Osteoblast (primary cell): ENCODE results near the gene IL11RA. TPM values are rescaled to one million over a fixed set of nuclear protein-coding genes. Genes with fewer than 3 reads are reported as not detected.

Experiments used
- DNase-seq: peaks from one replicate; pipeline ENCODE4 v3.0.0; 2011; ENCODE audit warnings: low spot score, mixed read lengths; ENCODE audit not compliant: insufficient read length; ENCODE audit errors: missing footprints
- H2AFZ ChIP-seq: 2 replicates; pipeline ENCODE4 v1.6.0; 2011; ENCODE audit warnings: mild to moderate bottlenecking, low read length
- H3K27ac ChIP-seq: 2 replicates; pipeline ENCODE4 v1.5.1; 2011; ENCODE audit warnings: mild to moderate bottlenecking, low read depth, low read length, moderate library complexity
- H3K27me3 ChIP-seq: 2 replicates; pipeline ENCODE4 v1.6.0; 2012; ENCODE audit warnings: mild to moderate bottlenecking, control low read depth, inconsistent platforms, low read length, moderate library complexity; ENCODE audit not compliant: insufficient read depth
- H3K36me3 ChIP-seq: 2 replicates; pipeline ENCODE4 v1.5.1; 2011; ENCODE audit warnings: mild to moderate bottlenecking, low read length, control low read depth, moderate library complexity; ENCODE audit not compliant: insufficient read depth
- H3K4me1 ChIP-seq: 2 replicates; pipeline ENCODE4 v1.5.1; 2011; ENCODE audit warnings: mild to moderate bottlenecking, low read length, control low read depth, moderate library complexity; ENCODE audit not compliant: insufficient read depth
- H3K4me2 ChIP-seq: 2 replicates; pipeline ENCODE4 v1.6.0; 2011; ENCODE audit warnings: mild to moderate bottlenecking, low read length; ENCODE audit not compliant: insufficient read depth
- H3K4me3 ChIP-seq: fragments of 200-600 bp; sonication (generic); 3 replicates; pipeline ENCODE4 v1.5.1; 2012; ENCODE audit warnings: mild to moderate bottlenecking, low read length, inconsistent platforms; ENCODE audit not compliant: insufficient read depth
- H3K79me2 ChIP-seq: 2 replicates; pipeline ENCODE4 v1.6.0; 2012; ENCODE audit warnings: mild to moderate bottlenecking, low read length, control low read depth, inconsistent platforms; ENCODE audit not compliant: insufficient read depth
- H3K9me3 ChIP-seq: 2 replicates; pipeline ENCODE4 v1.5.1; 2011; ENCODE audit warnings: low read depth, low read length, control low read depth
- H4K20me1 ChIP-seq: 2 replicates; pipeline ENCODE4 v1.6.0; 2012; ENCODE audit warnings: mild to moderate bottlenecking, low read length, control low read depth; ENCODE audit not compliant: insufficient read depth
- CTCF ChIP-seq: IDR thresholded peaks from 2 replicates; pipeline ENCODE4 v1.5.1; 2011; ENCODE audit warnings: mild to moderate bottlenecking, low read depth, low read length, moderate library complexity; ENCODE audit errors: extremely low read depth
- small RNA-seq: library from RNA; depleted of rRNA; stranded (forward); fragments of <200 nt; gene quantifications from one replicate; pipeline ENCODE3, GENCODE V24; 2012
- total RNA-seq: library from RNA; depleted of rRNA; stranded (reverse); fragments of >200 nt; gene quantifications from 2 replicates; pipeline ENCODE4 v1.2.3, GENCODE V29; 2012

The IL11RA gene
- total RNA-seq, 1 donor: 34.4 TPM

GRCh38 chr9:34707130-34707529, 55.1 kb downstream of the IL11RA start:
- no peak overlapping the region for H2AFZ ChIP-seq
- no peak for TF ChIP-seq CTCF
- no peaks in the 10 kb centered on the region for H4K20me1 ChIP-seq
- no peaks in the 10 kb centered on the region for H3K36me3 ChIP-seq
- H3K27me3 ChIP-seq: no peaks in the 10 kb centered on the region
- H3K9me3 ChIP-seq: no peaks in the 10 kb centered on the region
- H3K4me3 ChIP-seq: no peak overlapping the region
- no peak overlapping the region for H3K4me2 ChIP-seq
- H3K4me1 ChIP-seq: no peaks in the 10 kb centered on the region
- no peak for DNase-seq
- H3K27ac ChIP-seq: no peak overlapping the region
- no peaks in the 10 kb centered on the region for H3K79me2 ChIP-seq

GRCh38 chr9:34709196-34709978, 57.4 kb downstream of the IL11RA start:
- Histone ChIP-seq H3K4me2 (no peak overlapping the region), H2AFZ (no peak overlapping the region), H4K20me1 (no peaks in the 10 kb centered on the region), H3K4me1 (no peaks in the 10 kb centered on the region), H3K27me3 (peaks cover 3% of the 10 kb centered on the region), H3K27ac (no peak overlapping the region), H3K4me3 (no peak overlapping the region), H3K79me2 (no peaks in the 10 kb centered on the region), H3K36me3 (no peaks in the 10 kb centered on the region), H3K9me3 (no peaks in the 10 kb centered on the region)
- no peak for DNase-seq
- TF ChIP-seq CTCF: no peak

- no peaks in the 10 kb centered on the region for H4K20me1 ChIP-seq
- H3K36me3 ChIP-seq: no peaks in the 10 kb centered on the region
- H3K4me3 ChIP-seq: no peak within 1 kb of the TSS
- H3K27ac ChIP-seq: no peak within 1 kb of the TSS
- H3K4me2 ChIP-seq: no peak within 1 kb of the TSS
- no peak within 1 kb of the TSS for H2AFZ ChIP-seq
- H3K4me1 ChIP-seq: no peaks in the 10 kb centered on the region
- DNase-seq: no peak
- H3K9me3 ChIP-seq: no peaks in the 10 kb centered on the region
- TF ChIP-seq CTCF: no peak
- peaks cover 3% of the 10 kb centered on the region for H3K27me3 ChIP-seq
- no peaks in the 10 kb centered on the region for H3K79me2 ChIP-seq
These were observed 58.0 kb downstream of the IL11RA start, which contains the start of gene CCL21 for GRCh38 chr9:34710023-34710422. Gene CCL21 (minus strand): TSS chr9:34710136. CDS start chr9:34710066, 70 bp downstream.

Small RNA genes within 50 kb of the gene (small RNA-seq; reads per million reads assigned to genes)
- not detected for gene CCL27

Other genes starting within 250 kb of the IL11RA start
- gene FAM219A, start 193.6 kb upstream of the IL11RA start, total RNA-seq: 8.5 and 9.4 TPM in 2 replicates
- gene DNAI1, start 193.4 kb upstream of the IL11RA start, total RNA-seq: 47.4 TPM in 1 of 2 replicates, not detected in the other
- gene ENHO, start 129.2 kb upstream of the IL11RA start, total RNA-seq: under 0.01 and 0.29 TPM in 2 replicates
- gene CNTFR, start 62.5 kb upstream of the IL11RA start, total RNA-seq: under 0.01 TPM in 1 of 2 replicates, not detected in the other
- gene RPP25L, start 40.1 kb upstream of the IL11RA start, total RNA-seq: 17.7 and 19.2 TPM in 2 replicates
- gene DCTN3, start 31.7 kb upstream of the IL11RA start, total RNA-seq: 84.0 and 90.5 TPM in 2 replicates
- gene ARID3C, start 23.1 kb upstream of the IL11RA start, total RNA-seq: under 0.01 TPM in 1 of 2 replicates, not detected in the other
- 72.7 and 73.4 TPM in 2 replicates for gene SIGMAR1, start 14.4 kb upstream of the IL11RA start, total RNA-seq
- 32.6 and 38.9 TPM in 2 replicates for gene GALT, start 5.5 kb upstream of the IL11RA start, total RNA-seq
- 0.36 TPM in 1 of 2 replicates, not detected in the other for gene CCL27, start 10.5 kb downstream of the IL11RA start, total RNA-seq
- not detected in 2 replicates for gene CCL19, start 39.1 kb downstream of the IL11RA start, total RNA-seq
- gene CCL21, start 58.0 kb downstream of the IL11RA start, total RNA-seq: not detected in 2 replicates